A673 (cell line): Measurements from ENCODE around the gene HSPB1. TPM values are rescaled to one million over a fixed set of nuclear protein-coding genes. Genes with fewer than 3 reads are reported as not detected.

Experiments
- Bru-seq: library from RNA; stranded (reverse); fragments of 400-500 nt; gene quantifications from one replicate; lab custom pipeline; 2021; lab: Mats Ljungman, UMichigan
- BruChase-seq, 2 experiments: library from RNA; stranded (reverse); fragments of 400-500 nt; gene quantifications; one replicate each; lab custom pipeline; 2021; lab: Mats Ljungman, UMichigan
- BruUV-seq: library from RNA; stranded (reverse); fragments of 400-500 nt; replicated peaks from 2 replicates; lab custom pipeline; 2021; lab: Mats Ljungman, UMichigan
- CTCF ChIA-PET: fragments of 300-600 bp; sonication (Branson Sonifier 250); formaldehyde crosslinking; loops from one replicate; lab custom pipeline; 2022; ENCODE audit warnings: antibody characterized with exemption; lab: Charles Lee
- POLR2A ChIA-PET: fragments of 300-600 bp; sonication (Branson Sonifier 250); formaldehyde crosslinking; loops from one replicate; lab custom pipeline; 2022; ENCODE audit warnings: antibody characterized with exemption; ENCODE audit not compliant: low non-redundant PET; lab: Charles Lee
- DNase-seq: peaks from one replicate; pipeline ENCODE4 v3.0.0-alpha.2; 2015; ENCODE audit warnings: low spot score
- H3K27ac ChIP-seq: fragments of 200-600 bp; sonication (generic); 2 replicates; pipeline ENCODE4 v1.5.1; 2016; ENCODE audit warnings: mixed run types, low read depth, mild to moderate bottlenecking, mixed read lengths, antibody characterized with exemption, low read length; ENCODE audit not compliant: poor library complexity, severe bottlenecking
- H3K27me3 ChIP-seq: fragments of 200-600 bp; sonication (generic); replicated peaks from 2 replicates; pipeline ENCODE4 v1.6.1; 2017; ENCODE audit warnings: mixed run types, low read depth, mild to moderate bottlenecking, mixed read lengths, antibody characterized with exemption, low read length; ENCODE audit not compliant: insufficient read depth, poor library complexity
- H3K36me3 ChIP-seq: fragments of 200-600 bp; sonication (generic); 2 replicates; pipeline ENCODE4 v1.6.1; 2016; ENCODE audit warnings: mixed run types, mild to moderate bottlenecking, mixed read lengths, antibody characterized with exemption, low read length; ENCODE audit not compliant: insufficient read depth, poor library complexity, severe bottlenecking
- H3K4me1 ChIP-seq: fragments of 200-600 bp; sonication (generic); 2 replicates; pipeline ENCODE4 v1.6.1; 2017; ENCODE audit warnings: mixed run types, mild to moderate bottlenecking, mixed read lengths, antibody characterized with exemption, low read length; ENCODE audit not compliant: insufficient read depth, poor library complexity, severe bottlenecking
- H3K4me3 ChIP-seq: fragments of 200-600 bp; sonication (generic); 2 replicates; pipeline ENCODE4 v1.5.1; 2016; ENCODE audit warnings: low read depth, mixed run types, mild to moderate bottlenecking, mixed read lengths, low read length; ENCODE audit not compliant: poor library complexity, severe bottlenecking
- H3K9me3 ChIP-seq: fragments of 200-600 bp; sonication (generic); 2 replicates; pipeline ENCODE4 v1.6.1; 2016; ENCODE audit warnings: mixed run types, low read depth, mild to moderate bottlenecking, mixed read lengths, antibody characterized with exemption, low read length; ENCODE audit not compliant: poor library complexity, severe bottlenecking
- EZH2 ChIP-seq: fragments of 200-600 bp; sonication (generic); IDR thresholded peaks from 2 replicates; pipeline ENCODE4 v1.6.1; 2017; ENCODE audit warnings: borderline replicate concordance, low read depth, mild to moderate bottlenecking, mixed read lengths, antibody characterized with exemption, low read length; ENCODE audit not compliant: poor library complexity, severe bottlenecking
- intact Hi-C: fragments of 100-400 bp; cut with micrococcal nuclease; formaldehyde crosslinking; loops from one replicate; pipeline ENCODE4 v1.10.0; 2022; ENCODE audit not compliant: unreplicated experiment
- long read RNA-seq: library from polyadenylated mRNA; stranded (forward); transcript quantifications from one replicate; pipeline ENCODE4 v2.0.0, GENCODE V29; 2022
- total RNA-seq: library from RNA; stranded (reverse); gene quantifications from 2 replicates; pipeline ENCODE4 v1.2.3, GENCODE V29; 2021
- TF ChIP-seq, protein P1 (sequence below): fragments of 300-800, 200-600 bp; sonication (generic); conservative IDR thresholded peaks from 2 replicates; pipeline ENCODE4 v1.5.1; 2017; ENCODE audit warnings: low read depth, mild to moderate bottlenecking, antibody characterized with exemption, low read length, moderate library complexity, mixed read lengths

The HSPB1 gene
- 354 and 375 TPM in 2 replicates for total RNA-seq
- Bru-seq, nascent RNA, result percentile 87 among the genes with signal in this experiment
- percentile 84 among the genes with signal in this experiment for BruChase-seq, experiment 1, labeled RNA remaining after a 2-hour chase
- BruChase-seq, experiment 2, labeled RNA remaining after a 6-hour chase, result percentile 92 among the genes with signal in this experiment
- long read RNA-seq, transcript HSPB1-201 (3 exons, 909 nt), result major isoform, 344 of 465 reads
- long read RNA-seq, transcript HSPB1-203 (2 exons, 1,455 nt), result minor isoform, 117 of 465 reads
- long read RNA-seq, partial matches to known transcripts, result 2 of 465 reads
- long read RNA-seq, other reads (novel, unspliced or antisense), result 1 of 465 reads

DNA sequence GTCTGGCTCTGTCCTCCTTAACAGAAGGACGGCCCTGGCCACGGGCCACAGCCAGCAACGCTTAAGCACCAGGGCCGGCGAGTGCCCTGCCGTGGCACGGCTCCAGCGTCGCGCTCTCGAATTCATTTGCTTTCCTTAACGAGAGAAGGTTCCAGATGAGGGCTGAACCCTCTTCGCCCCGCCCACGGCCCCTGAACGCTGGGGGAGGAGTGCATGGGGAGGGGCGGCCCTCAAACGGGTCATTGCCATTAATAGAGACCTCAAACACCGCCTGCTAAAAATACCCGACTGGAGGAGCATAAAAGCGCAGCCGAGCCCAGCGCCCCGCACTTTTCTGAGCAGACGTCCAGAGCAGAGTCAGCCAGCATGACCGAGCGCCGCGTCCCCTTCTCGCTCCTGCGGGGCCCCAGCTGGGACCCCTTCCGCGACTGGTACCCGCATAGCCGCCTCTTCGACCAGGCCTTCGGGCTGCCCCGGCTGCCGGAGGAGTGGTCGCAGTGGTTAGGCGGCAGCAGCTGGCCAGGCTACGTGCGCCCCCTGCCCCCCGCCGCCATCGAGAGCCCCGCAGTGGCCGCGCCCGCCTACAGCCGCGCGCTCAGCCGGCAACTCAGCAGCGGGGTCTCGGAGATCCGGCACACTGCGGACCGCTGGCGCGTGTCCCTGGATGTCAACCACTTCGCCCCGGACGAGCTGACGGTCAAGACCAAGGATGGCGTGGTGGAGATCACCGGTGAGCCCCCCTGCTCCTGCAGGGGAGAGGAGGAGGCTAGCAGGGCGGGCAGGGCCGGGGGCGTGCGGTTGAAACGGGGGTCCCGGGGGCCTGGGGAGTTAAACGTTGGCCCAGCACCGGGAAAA, at the start of gene HSPB1:
HSPB1 (plus strand) TSS at position 327 of the 855 bp plus-strand sequence; CDS start at position 367, 40 bp downstream.
- ChIA-PET CTCF (interaction anchor here (0.6 to 1.0 kb wide), 3 partner anchors 11 to 125 kb away, joined by 4 to 7 read pairs (median 5); no protein-coding TSS in a partner anchor), POLR2A (no interaction called here)
- intact Hi-C loops, result loop anchor here (1.0 kb wide), 1 partner anchor 8 kb away; no protein-coding TSS in a partner anchor
- H3K27me3 ChIP-seq, result no peaks in the 10 kb centered on the region
- H3K36me3 ChIP-seq, result peaks cover 13% of the 10 kb centered on the region
- DNase-seq, result peak; percentile 90
- TF ChIP-seq, protein P1, sequence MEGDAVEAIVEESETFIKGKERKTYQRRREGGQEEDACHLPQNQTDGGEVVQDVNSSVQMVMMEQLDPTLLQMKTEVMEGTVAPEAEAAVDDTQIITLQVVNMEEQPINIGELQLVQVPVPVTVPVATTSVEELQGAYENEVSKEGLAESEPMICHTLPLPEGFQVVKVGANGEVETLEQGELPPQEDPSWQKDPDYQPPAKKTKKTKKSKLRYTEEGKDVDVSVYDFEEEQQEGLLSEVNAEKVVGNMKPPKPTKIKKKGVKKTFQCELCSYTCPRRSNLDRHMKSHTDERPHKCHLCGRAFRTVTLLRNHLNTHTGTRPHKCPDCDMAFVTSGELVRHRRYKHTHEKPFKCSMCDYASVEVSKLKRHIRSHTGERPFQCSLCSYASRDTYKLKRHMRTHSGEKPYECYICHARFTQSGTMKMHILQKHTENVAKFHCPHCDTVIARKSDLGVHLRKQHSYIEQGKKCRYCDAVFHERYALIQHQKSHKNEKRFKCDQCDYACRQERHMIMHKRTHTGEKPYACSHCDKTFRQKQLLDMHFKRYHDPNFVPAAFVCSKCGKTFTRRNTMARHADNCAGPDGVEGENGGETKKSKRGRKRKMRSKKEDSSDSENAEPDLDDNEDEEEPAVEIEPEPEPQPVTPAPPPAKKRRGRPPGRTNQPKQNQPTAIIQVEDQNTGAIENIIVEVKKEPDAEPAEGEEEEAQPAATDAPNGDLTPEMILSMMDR, result no peak
- TF ChIP-seq EZH2, result no peak
- peaks cover 7% of the 10 kb centered on the region for H3K4me1 ChIP-seq
- H3K4me3 ChIP-seq, result peak within 1 kb of the TSS; percentile 83
- BruUV-seq, result TSS peak; percentile 83
- peak within 1 kb of the TSS; percentile 85 for H3K27ac ChIP-seq
- H3K9me3 ChIP-seq, result no peaks in the 10 kb centered on the region

DNA sequence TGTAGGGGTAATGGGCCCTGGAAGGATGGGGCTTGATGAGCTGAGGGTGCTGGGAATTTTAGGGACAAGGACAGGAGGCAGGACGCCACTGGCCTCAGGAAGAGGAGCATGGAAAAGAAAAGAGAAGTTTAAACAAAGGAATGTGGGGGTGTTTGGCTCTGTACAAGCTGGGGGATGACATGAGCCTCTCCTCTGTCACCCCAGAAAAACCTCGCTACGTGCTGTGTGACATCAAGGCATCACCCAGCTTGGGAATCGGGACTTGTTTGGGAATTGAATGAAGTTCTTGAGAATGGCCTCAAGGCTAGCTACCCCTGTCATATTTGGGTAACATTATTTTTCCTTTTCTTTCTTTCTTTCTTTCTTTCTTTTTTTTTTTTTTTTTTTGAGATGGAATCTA, 47.7 kb upstream of the HSPB1 start:
- Histone ChIP-seq H3K9me3 (no peaks in the 10 kb centered on the region), H3K4me3 (no peak overlapping the region), H3K27ac (no peak overlapping the region), H3K27me3 (peaks cover 10% of the 10 kb centered on the region), H3K4me1 (no peaks in the 10 kb centered on the region), H3K36me3 (no peaks in the 10 kb centered on the region)
- DNase-seq, result no peak
- ChIA-PET POLR2A (no interaction called here), CTCF (no interaction called here)
- no TSS peak for BruUV-seq
- TF ChIP-seq, protein P1, result no peak
- TF ChIP-seq EZH2, result no peak
- intact Hi-C loops, result no loop called here

DNA sequence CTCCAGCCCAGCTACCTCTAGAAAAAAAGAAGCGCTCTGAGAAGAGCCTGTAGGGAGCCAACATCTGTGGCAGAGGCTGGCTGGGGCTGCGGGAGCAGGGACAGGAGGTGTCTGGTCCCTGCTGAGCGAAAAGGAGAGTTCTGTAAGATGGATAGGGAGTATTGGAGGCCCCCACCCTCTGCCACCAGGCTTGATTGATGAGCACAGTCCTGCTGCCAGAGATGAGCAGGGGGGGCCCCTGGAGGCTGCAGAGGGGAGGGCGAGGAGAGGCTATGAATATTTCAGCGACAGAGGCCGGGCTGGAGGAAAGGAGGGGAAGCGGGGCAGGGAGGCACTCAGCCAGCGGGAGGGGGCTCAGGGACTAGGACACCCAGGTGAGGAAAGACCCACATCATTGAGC, 44.5 kb upstream of the HSPB1 start:
- TF ChIP-seq EZH2, result no peak
- TF ChIP-seq, protein P1, result no peak
- Histone ChIP-seq H3K27me3 (peaks cover 10% of the 10 kb centered on the region), H3K9me3 (no peaks in the 10 kb centered on the region), H3K4me3 (no peak overlapping the region), H3K4me1 (no peaks in the 10 kb centered on the region), H3K27ac (no peak overlapping the region), H3K36me3 (no peaks in the 10 kb centered on the region)
- ChIA-PET CTCF (no interaction called here), POLR2A (no interaction called here)
- no peak for DNase-seq
- no TSS peak for BruUV-seq
- intact Hi-C loops, result no loop called here
